C4-2B (cell line): Measurements from ENCODE around the gene PGLYRP3.

Source experiments
- CTCF ChIP-seq: fragments of 450-650 bp; conservative IDR thresholded peaks from 2 replicates; pipeline ENCODE4 v1.5.1; 2017; ENCODE audit warnings: mild to moderate bottlenecking
- ZFX ChIP-seq: fragments of 450-650 bp; IDR thresholded peaks from 2 replicates; pipeline ENCODE4 v1.6.1; 2017

- no peak for TF ChIP-seq CTCF
- no peak for TF ChIP-seq ZFX
Measured at GRCh38 chr1:153305682-153306081, 7.1 kb downstream of the PGLYRP3 start.
